Breast epithelium (tissue), 4 donors: ENCODE results near the gene LDLRAP1. TPM values are rescaled to one million over a fixed set of nuclear protein-coding genes. Genes with fewer than 3 reads are reported as not detected.
"Not testable (repeated sequence)": the region's sequence is repeated elsewhere in the genome, so short reads cannot be mapped to it uniquely, and the experiment has no call there.

Experiments used
- DNase-seq, 2 donors: peaks; one replicate each; pipeline ENCODE4 v3.0.0-alpha.2; 2019; ENCODE audit warnings: low spot score in 2 of 2
- H3K27ac ChIP-seq, 2 donors: fragments of 200-600 bp; sonication (generic) in 1 of 2; one replicate each; pipeline ENCODE4 v1.5.1; 2016 to 2019; ENCODE audit warnings: mild to moderate bottlenecking in 1 of 2
- H3K27me3 ChIP-seq, 2 donors: fragments of 200-600 bp; sonication (generic) in 1 of 2; one replicate each; pipeline versions ENCODE4 v1.5.1 to v1.6.0; 2017 to 2019; ENCODE audit warnings: control low read depth in 1 of 2, mild to moderate bottlenecking in 1 of 2
- H3K36me3 ChIP-seq: fragments of 200-600 bp; one replicate; pipeline ENCODE4 v1.5.1; 2019
- H3K4me1 ChIP-seq, 2 donors: fragments of 200-600 bp; sonication (generic); one replicate each; pipeline ENCODE4 v1.5.1; 2016 to 2019; ENCODE audit warnings: control low read depth in 1 of 2
- H3K4me3 ChIP-seq, 3 donors: fragments of 200-600 bp; sonication (generic); 1 replicate in 2 of 3; 2 replicates in 1 of 3; pipeline ENCODE4 v1.5.1; 2016 to 2019; ENCODE audit warnings: mild to moderate bottlenecking in 3 of 3, moderate library complexity in 2 of 3
- H3K9me3 ChIP-seq, 2 donors: fragments of 200-600 bp; sonication (generic) in 1 of 2; one replicate each; pipeline ENCODE4 v1.5.1; 2016 to 2019; ENCODE audit warnings: control low read depth in 1 of 2
- CTCF ChIP-seq, 3 donors: fragments of 450-650 bp; IDR thresholded peaks; one replicate each; pipeline ENCODE4 v1.5.1; 2016 to 2017; ENCODE audit warnings: antibody characterized with exemption in 3 of 3, mild to moderate bottlenecking in 3 of 3, moderate library complexity in 3 of 3
- POLR2A ChIP-seq: fragments of 450-650 bp; IDR thresholded peaks from one replicate; pipeline ENCODE4 v1.6.1; 2016; ENCODE audit warnings: antibody characterized with exemption, mild to moderate bottlenecking, moderate library complexity
- POLR2AphosphoS5 ChIP-seq, 3 donors: sonication (generic); formaldehyde crosslinking; IDR thresholded peaks; one replicate each; pipeline ENCODE4 v1.6.1; 2017; ENCODE audit warnings: antibody characterized with exemption in 3 of 3
- intact Hi-C: fragments of 100-400 bp; cut with DNase I; formaldehyde crosslinking; loops from one replicate; pipeline ENCODE4 v1.15.1; 2023; ENCODE audit warnings: low total_unique reads
- total RNA-seq, 3 donors: library from RNA; depleted of rRNA; stranded (reverse); fragments of >200 nt; gene quantifications; one replicate each; pipeline ENCODE4 v1.1.0, GENCODE V29; 2016

LDLRAP1 gene
- total RNA-seq, 3 donors from 2014 or later, result 10.7 to 17.0 (median 16.5) TPM

GRCh38 chr1:25590096-25590824, 46.9 kb downstream of the LDLRAP1 start:
- no peak overlapping the region for H3K27ac ChIP-seq
- no peak for DNase-seq

GRCh38 chr1:25593861-25594260, 50.5 kb downstream of the LDLRAP1 start:
- H3K27ac ChIP-seq, result no peak overlapping the region
- intact Hi-C loops, result no loop called here
- H3K4me3 ChIP-seq, result no peak overlapping the region
- no peak for DNase-seq
- H3K36me3 ChIP-seq, result no peaks in the 10 kb centered on the region
- peaks cover 2% of the 10 kb centered on the region in 2 donors for H3K9me3 ChIP-seq
- no peaks in the 10 kb centered on the region for H3K27me3 ChIP-seq
- H3K4me1 ChIP-seq, result no peaks in the 10 kb centered on the region
- no peak for TF ChIP-seq POLR2AphosphoS5 (IDR thresholded peaks at IDR 0.05)
- no peak for TF ChIP-seq POLR2A
- no peak for TF ChIP-seq CTCF (IDR thresholded peaks at IDR 0.05)

More at GRCh38 chr1:25590096-25590824, 46.9 kb downstream of the LDLRAP1 start:
- H3K36me3 ChIP-seq, result no peaks in the 10 kb centered on the region
- H3K4me3 ChIP-seq, result no peak overlapping the region
- TF ChIP-seq POLR2A (no peak), CTCF (IDR thresholded peaks at IDR 0.05) (peak in 1 of 3 donors; percentile 29), POLR2AphosphoS5 (IDR thresholded peaks at IDR 0.05) (no peak)
- H3K9me3 ChIP-seq, result no peaks in the 10 kb centered on the region
- H3K27me3 ChIP-seq, result no peaks in the 10 kb centered on the region
- intact Hi-C loops, result no loop called here
- no peaks in the 10 kb centered on the region for H3K4me1 ChIP-seq

GRCh38 chr1:25594971-25595370, 51.6 kb downstream of the LDLRAP1 start:
- H3K9me3 ChIP-seq, result peaks cover 3 to 6% of the 10 kb centered on the region in 2 donors
- intact Hi-C loops, result no loop called here
- TF ChIP-seq POLR2A (no peak), CTCF (IDR thresholded peaks at IDR 0.05) (no peak)
- H3K4me1 ChIP-seq, result no peaks in the 10 kb centered on the region
- no peak overlapping the region for H3K4me3 ChIP-seq
- no peaks in the 10 kb centered on the region for H3K27me3 ChIP-seq
- DNase-seq, result no peak
- no peak overlapping the region for H3K27ac ChIP-seq
- H3K36me3 ChIP-seq, result no peaks in the 10 kb centered on the region

- H3K4me3 ChIP-seq, H3K27ac ChIP-seq, H3K4me1 ChIP-seq, intact Hi-C loops, H3K9me3 ChIP-seq, DNase-seq, H3K27me3 ChIP-seq, H3K36me3 ChIP-seq: not testable (repeated sequence)
Observed at GRCh38 chr1:25596641-25597040, 53.2 kb downstream of the LDLRAP1 start.

GRCh38 chr1:25598879-25599278, 55.5 kb downstream of the LDLRAP1 start:
- no peaks in the 10 kb centered on the region for H3K27me3 ChIP-seq
- intact Hi-C loops, result no loop called here
- H3K36me3 ChIP-seq, result no peaks in the 10 kb centered on the region
- no peak overlapping the region for H3K27ac ChIP-seq
- no peak overlapping the region for H3K4me3 ChIP-seq
- peaks cover 3 to 6% of the 10 kb centered on the region in 2 donors for H3K9me3 ChIP-seq
- TF ChIP-seq POLR2A (no peak), POLR2AphosphoS5 (IDR thresholded peaks at IDR 0.05) (no peak), CTCF (IDR thresholded peaks at IDR 0.05) (no peak)
- no peak for DNase-seq
- no peaks in the 10 kb centered on the region for H3K4me1 ChIP-seq
